ENCODE data around the gene CRADD. TPM values are rescaled to one million over a fixed set of nuclear protein-coding genes. Genes with fewer than 3 reads are reported as not detected.
"Not testable (repeated sequence)": the region's sequence is repeated elsewhere in the genome, so short reads cannot be mapped to it uniquely, and the experiment has no call there.

The CRADD gene
- total RNA-seq, 1 donor from 2014 or later = not detected

GRCh38 chr12:93638954-93639353, 38.2 kb upstream of the CRADD start:
- Histone ChIP-seq H3K27me3 (no peaks in the 10 kb centered on the region), H3K9me3 (no peaks in the 10 kb centered on the region), H3K27ac (no peak overlapping the region), H3K4me3 (no peak overlapping the region), H3K36me3 (no peaks in the 10 kb centered on the region), H3K4me1 (no peaks in the 10 kb centered on the region)
- TF ChIP-seq CTCF (IDR thresholded peaks at IDR 0.05) = no peak
- intact Hi-C loops (cut with DNase I) = no loop called here
- no peak for DNase-seq (ENCODE audit: low spot score in 2 of 2)

GRCh38 chr12:93639406-93639805, 37.8 kb upstream of the CRADD start:
- no peak for TF ChIP-seq CTCF (IDR thresholded peaks at IDR 0.05)
- Histone ChIP-seq H3K9me3 (no peaks in the 10 kb centered on the region), H3K27me3 (no peaks in the 10 kb centered on the region), H3K27ac (no peak overlapping the region), H3K36me3 (no peaks in the 10 kb centered on the region), H3K4me3 (no peak overlapping the region), H3K4me1 (no peaks in the 10 kb centered on the region)
- no peak for DNase-seq (ENCODE audit: low spot score in 2 of 2)
- intact Hi-C loops (cut with DNase I) = no loop called here

- H3K27me3 ChIP-seq; H3K4me1 ChIP-seq; H3K4me3 ChIP-seq; H3K9me3 ChIP-seq; H3K27ac ChIP-seq; DNase-seq (ENCODE audit: low spot score in 2 of 2); intact Hi-C loops (cut with DNase I); H3K36me3 ChIP-seq: not testable (repeated sequence)
Measured at GRCh38 chr12:93641380-93641779, 35.8 kb upstream of the CRADD start.

GRCh38 chr12:93642751-93643150, 34.4 kb upstream of the CRADD start:
- H3K27me3 ChIP-seq = no peaks in the 10 kb centered on the region
- no peaks in the 10 kb centered on the region for H3K36me3 ChIP-seq
- H3K27ac ChIP-seq = no peak overlapping the region
- no peak overlapping the region for H3K4me3 ChIP-seq
- no peaks in the 10 kb centered on the region for H3K4me1 ChIP-seq
- H3K9me3 ChIP-seq = no peaks in the 10 kb centered on the region
- DNase-seq (ENCODE audit: low spot score in 2 of 2) = no peak
- no peak for TF ChIP-seq CTCF (IDR thresholded peaks at IDR 0.05)
- intact Hi-C loops (cut with DNase I) = no loop called here

- DNase-seq (ENCODE audit: low spot score in 2 of 2) = no peak
Measured at GRCh38 chr12:93645702-93646101, 31.5 kb upstream of the CRADD start.

GRCh38 chr12:93650626-93651025, 26.5 kb upstream of the CRADD start:
- no peaks in the 10 kb centered on the region for H3K27me3 ChIP-seq
- H3K9me3 ChIP-seq = no peaks in the 10 kb centered on the region
- no peak overlapping the region for H3K27ac ChIP-seq
- H3K36me3 ChIP-seq = no peaks in the 10 kb centered on the region
- no peak for DNase-seq (ENCODE audit: low spot score in 2 of 2)
- no peak overlapping the region for H3K4me3 ChIP-seq
- intact Hi-C loops (cut with DNase I) = no loop called here
- TF ChIP-seq CTCF (IDR thresholded peaks at IDR 0.05) = no peak
- H3K4me1 ChIP-seq = no peaks in the 10 kb centered on the region

More at GRCh38 chr12:93645702-93646101, 31.5 kb upstream of the CRADD start:
- Histone ChIP-seq H3K36me3 (no peaks in the 10 kb centered on the region), H3K9me3 (no peaks in the 10 kb centered on the region), H3K4me3 (no peak overlapping the region), H3K4me1 (no peaks in the 10 kb centered on the region), H3K27ac (no peak overlapping the region), H3K27me3 (no peaks in the 10 kb centered on the region)
- no peak for TF ChIP-seq CTCF (IDR thresholded peaks at IDR 0.05)
- intact Hi-C loops (cut with DNase I) = no loop called here
